HG02678 (cell line): ENCODE results near the gene WASHC3.
"Not testable (repeated sequence)": the region's sequence is repeated elsewhere in the genome, so short reads cannot be mapped to it uniquely, and the experiment has no call there.

Experiments
- ATAC-seq: cut with Tn5 transposase; IDR thresholded peaks from one replicate; pipeline ENCODE4 v1.9.1; 2021; ENCODE audit warnings: mild to moderate bottlenecking, moderate library complexity; ENCODE audit not compliant: unreplicated experiment

WASHC3 gene

GRCh38 chr12:102061560-102062418, at the start of gene WASHC3:
Gene WASHC3 (minus strand): TSS chr12:102061991. CDS start chr12:102061962, 29 bp downstream.
- ATAC-seq, result peak; percentile 93

GRCh38 chr12:102110782-102111181, 49.0 kb upstream of the WASHC3 start:
- no peak for ATAC-seq

GRCh38 chr12:102107970-102108369, 46.2 kb upstream of the WASHC3 start:
- no peak for ATAC-seq

- no peak for ATAC-seq
Measured at GRCh38 chr12:102106905-102107304, 45.1 kb upstream of the WASHC3 start.

- ATAC-seq, result no peak
Measured at GRCh38 chr12:102096855-102097254, 35.1 kb upstream of the WASHC3 start.

GRCh38 chr12:102095677-102096263, 34.0 kb upstream of the WASHC3 start:
- ATAC-seq, result peak; percentile 61

GRCh38 chr12:102093319-102093718, 31.5 kb upstream of the WASHC3 start:
- ATAC-seq, result no peak

GRCh38 chr12:102089228-102089835, 27.5 kb upstream of the WASHC3 start:
- ATAC-seq, result not testable (repeated sequence)

- no peak for ATAC-seq
Measured at GRCh38 chr12:102080842-102081241, 19.1 kb upstream of the WASHC3 start.

- ATAC-seq, result not testable (repeated sequence)
Measured at GRCh38 chr12:102072092-102072491, 10.3 kb upstream of the WASHC3 start.

GRCh38 chr12:102069707-102070106, 7.9 kb upstream of the WASHC3 start:
- ATAC-seq, result no peak

- no peak for ATAC-seq
Measured at GRCh38 chr12:102067574-102068258, 5.9 kb upstream of the WASHC3 start.

- ATAC-seq, result no peak
Measured at GRCh38 chr12:102064476-102064875, 2.7 kb upstream of the WASHC3 start.

GRCh38 chr12:102063069-102063468, 1.3 kb upstream of the WASHC3 start:
- no peak for ATAC-seq

GRCh38 chr12:102062419-102062806, 622 bp upstream of the WASHC3 start:
- ATAC-seq, result no peak

- ATAC-seq, result peak; percentile 35
Measured at GRCh38 chr12:102061096-102061559, 663 bp downstream of the WASHC3 start.

GRCh38 chr12:102059343-102059742, 2.4 kb downstream of the WASHC3 start:
- ATAC-seq, result no peak

- no peak for ATAC-seq
Measured at GRCh38 chr12:102054345-102054744, 7.4 kb downstream of the WASHC3 start.

GRCh38 chr12:102053062-102053349, 8.8 kb downstream of the WASHC3 start:
- ATAC-seq, result no peak

- ATAC-seq, result no peak
Measured at GRCh38 chr12:102052192-102053061, 9.4 kb downstream of the WASHC3 start.
